HepG2 (cell line): ENCODE results near the gene EXO1. TPM values are rescaled to one million over a fixed set of nuclear protein-coding genes. Genes with fewer than 3 reads are reported as not detected.

ENCODE experiments used
- ATAC-seq: fragments of 200-7000 bp; cut with Tn5 transposase; 3 replicates; pipeline ENCODE4 v1.9.1; 2020; ENCODE audit warnings: mild to moderate bottlenecking, moderate library complexity
- Bru-seq: library from RNA; stranded (reverse); fragments of 400-500 nt; gene quantifications from one replicate; lab custom pipeline; 2021; lab: Mats Ljungman, UMichigan
- BruChase-seq, 2 experiments: library from RNA; stranded (reverse); fragments of 400-500 nt; gene quantifications; one replicate each; lab custom pipeline; 2021; lab: Mats Ljungman, UMichigan
- BruUV-seq: library from RNA; stranded (reverse); fragments of 400-500 nt; replicated peaks from 2 replicates; lab custom pipeline; 2021; lab: Mats Ljungman, UMichigan
- CTCF ChIA-PET: fragments of 300-600 bp; formaldehyde crosslinking; extraction: SDS; loops from one replicate; lab custom pipeline; 2021; ENCODE audit warnings: low total read pairs, inconsistent platforms, low intra/inter-chr PET ratio; lab: Yijun Ruan, JAX
- POLR2A ChIA-PET: fragments of 350-600 bp; sonication (Branson Sonifier 250); formaldehyde crosslinking; loops from one replicate; lab custom pipeline; 2020; ENCODE audit warnings: antibody characterized with exemption, inconsistent platforms; lab: Yijun Ruan, JAX
- DNase-seq: peaks from one replicate; pipeline ENCODE4 v3.0.0-alpha.2; 2015; ENCODE audit warnings: low spot score
- FAIRE-seq: peaks from 3 replicates; lab custom pipeline; 2011; peaks lifted over from hg19 to GRCh38; lab: Jason Lieb, UNC
- H2AFZ ChIP-seq: one replicate; pipeline ENCODE4 v1.6.1; 2011; ENCODE audit warnings: low read length, inconsistent platforms
- H3K27ac ChIP-seq: fragments of 300-600 bp; 3 replicates; pipeline ENCODE4 v1.8.0; 2011; ENCODE audit warnings: mixed run types, mild to moderate bottlenecking, mixed read lengths, low read length, inconsistent platforms; ENCODE audit not compliant: insufficient read depth; ENCODE audit errors: extremely low read length
- H3K27me3 ChIP-seq, 2 experiments: fragments of 200-600 bp in 1 of 2; 2 replicates in 1 of 2; 3 replicates in 1 of 2; pipeline versions ENCODE4 v1.6.0 to v1.8.0; 2011; ENCODE audit warnings: low read length in 2 of 2, mild to moderate bottlenecking in 2 of 2, moderate library complexity in 2 of 2, inconsistent platforms in 1 of 2; ENCODE audit not compliant: insufficient read depth in 2 of 2, control insufficient read depth in 1 of 2
- H3K36me3 ChIP-seq, 2 experiments: fragments of 200-600 bp in 1 of 2; replicated peaks in 1 of 2; 2 replicates in 1 of 2; 3 replicates in 1 of 2; pipeline versions ENCODE4 v1.5.1 to v1.8.0; 2011; ENCODE audit warnings: low read length in 2 of 2, inconsistent platforms in 1 of 2; ENCODE audit not compliant: insufficient read depth in 2 of 2, control insufficient read depth in 1 of 2
- H3K4me1 ChIP-seq: 2 replicates; pipeline ENCODE4 v1.5.1; 2012; ENCODE audit warnings: low read length, inconsistent platforms; ENCODE audit not compliant: insufficient read depth
- H3K4me2 ChIP-seq: 2 replicates; pipeline ENCODE4 v1.6.0; 2011; ENCODE audit warnings: low read depth, low read length, inconsistent platforms
- H3K4me3 ChIP-seq, 3 experiments: fragments of 200-600 bp in 1 of 3; sonication (generic), shearing (Covaris generic) in 1 of 3; replicated peaks in 1 of 3; 2 replicates each; pipeline ENCODE4 v1.5.1; 2011 to 2016; ENCODE audit warnings: low read length in 3 of 3, inconsistent platforms in 2 of 3, low read depth in 2 of 3, mild to moderate bottlenecking in 2 of 3, control low read depth in 1 of 3, mixed read lengths in 1 of 3; ENCODE audit not compliant: insufficient read depth in 1 of 3
- H3K79me2 ChIP-seq: one replicate; pipeline ENCODE4 v1.6.1; 2011; ENCODE audit warnings: low read length, inconsistent platforms; ENCODE audit not compliant: insufficient read depth
- H3K9ac ChIP-seq: 2 replicates; pipeline ENCODE4 v1.6.0; 2011; ENCODE audit warnings: mild to moderate bottlenecking, low read depth, low read length, inconsistent platforms; ENCODE audit not compliant: insufficient read depth
- H3K9me3 ChIP-seq: 2 replicates; pipeline ENCODE4 v1.5.1; 2012; ENCODE audit warnings: mild to moderate bottlenecking, low read length
- H4K20me1 ChIP-seq: 2 replicates; pipeline ENCODE4 v1.6.0; 2011; ENCODE audit warnings: inconsistent platforms, mild to moderate bottlenecking, low read length, moderate library complexity; ENCODE audit not compliant: insufficient read depth
- ARNTL ChIP-seq: sonication (generic); formaldehyde crosslinking; IDR thresholded peaks from 2 replicates; pipeline ENCODE4 v1.4.0; 2020; ENCODE audit warnings: mild to moderate bottlenecking, missing genetic modification reagents
- DNMT3B ChIP-seq: conservative IDR thresholded peaks from 2 replicates; pipeline ENCODE4 v1.6.1; 2016; ENCODE audit warnings: missing biosample characterization, control low read depth
- HDAC1 ChIP-seq: sonication (generic); formaldehyde crosslinking; IDR thresholded peaks from 2 replicates; pipeline ENCODE4 v1.5.1; 2020; ENCODE audit warnings: mild to moderate bottlenecking, missing genetic modification reagents
- MTA1 ChIP-seq: sonication (generic); formaldehyde crosslinking; IDR thresholded peaks from 2 replicates; pipeline ENCODE4 v1.4.0; 2020; ENCODE audit warnings: missing genetic modification reagents, mild to moderate bottlenecking, borderline replicate concordance
- NCOA2 ChIP-seq: sonication (generic); formaldehyde crosslinking; IDR thresholded peaks from 2 replicates; pipeline ENCODE4 v1.8.0; 2022; ENCODE audit warnings: inconsistent platforms
- SMARCC2 ChIP-seq: fragments of 450-650 bp; IDR thresholded peaks from 2 replicates; pipeline ENCODE4 v1.6.1; 2017; ENCODE audit warnings: antibody characterized with exemption, mild to moderate bottlenecking
- SMYD3 ChIP-seq: sonication (generic); formaldehyde crosslinking; IDR thresholded peaks from 2 replicates; pipeline ENCODE4 v1.8.1; 2023; ENCODE audit warnings: mild to moderate bottlenecking, missing genetic modification reagents
- SP140L ChIP-seq: sonication (generic); formaldehyde crosslinking; IDR thresholded peaks from 2 replicates; pipeline ENCODE4 v1.4.0; 2020; ENCODE audit warnings: missing genetic modification reagents, borderline replicate concordance
- SRY ChIP-seq: sonication (generic); formaldehyde crosslinking; IDR thresholded peaks from 2 replicates; pipeline ENCODE4 v1.8.0; 2022; ENCODE audit warnings: mild to moderate bottlenecking, missing genetic modification reagents
- TCF7 ChIP-seq: sonication (generic); IDR thresholded peaks from 2 replicates; pipeline ENCODE4 v1.6.1; 2016; ENCODE audit warnings: antibody characterized with exemption, low read depth
- THAP11 ChIP-seq: IDR thresholded peaks from 2 replicates; pipeline ENCODE4 v1.6.1; 2016; ENCODE audit warnings: missing biosample characterization, missing genetic modification reagents
- THYN1 ChIP-seq: sonication (generic); formaldehyde crosslinking; IDR thresholded peaks from 2 replicates; pipeline ENCODE4 v1.8.1; 2023; ENCODE audit warnings: low read depth, mild to moderate bottlenecking, moderate library complexity, missing genetic modification reagents, borderline replicate concordance
- TSC22D2 ChIP-seq: sonication (generic); formaldehyde crosslinking; IDR thresholded peaks from 2 replicates; pipeline ENCODE4 v1.5.1; 2020; ENCODE audit warnings: missing genetic modification reagents, mild to moderate bottlenecking, borderline replicate concordance
- U2AF1 ChIP-seq: fragments of 200-400 bp; formaldehyde crosslinking; optimal IDR thresholded peaks from 2 replicates; pipeline ENCODE3; 2017; ENCODE audit warnings: mild to moderate bottlenecking, low read depth, low read length
- ZFP90 ChIP-seq: sonication (generic); formaldehyde crosslinking; IDR thresholded peaks from 2 replicates; pipeline ENCODE4 v1.8.0; 2022; ENCODE audit warnings: missing genetic modification reagents, mild to moderate bottlenecking, inconsistent platforms, borderline replicate concordance
- ZNF138 ChIP-seq: sonication (generic); formaldehyde crosslinking; IDR thresholded peaks from 2 replicates; pipeline ENCODE4 v1.5.0; 2020; ENCODE audit warnings: mild to moderate bottlenecking, low read depth, missing genetic modification reagents
- ZNF430 ChIP-seq: sonication (generic); formaldehyde crosslinking; IDR thresholded peaks from 2 replicates; pipeline ENCODE4 v1.9.0; 2021; ENCODE audit warnings: mild to moderate bottlenecking, missing genetic modification reagents
- ZNF550 ChIP-seq: sonication (generic); formaldehyde crosslinking; IDR thresholded peaks from 2 replicates; pipeline ENCODE4 v1.4.0; 2020; ENCODE audit warnings: mild to moderate bottlenecking, missing genetic modification reagents, borderline replicate concordance
- ZNF616 ChIP-seq: sonication (generic); formaldehyde crosslinking; IDR thresholded peaks from 2 replicates; pipeline ENCODE4 v1.5.0; 2020; ENCODE audit warnings: low read depth, mild to moderate bottlenecking, missing genetic modification reagents
- ZNF772 ChIP-seq: sonication (generic); formaldehyde crosslinking; IDR thresholded peaks from 2 replicates; pipeline ENCODE4 v1.5.0; 2020; ENCODE audit warnings: mild to moderate bottlenecking, missing genetic modification reagents
- ZNF792 ChIP-seq: IDR thresholded peaks from 2 replicates; pipeline ENCODE4 v1.6.1; 2016
- WGBS: methylation state at CpG from one replicate; pipeline ENCODE4 v1.1.6; 2017; ENCODE audit warnings: low lambda C conversion rate; 5-methylcytosine and 5-hydroxymethylcytosine counted together
- in situ Hi-C: cut with HindIII; loops from 2 replicates; pipeline ENCODE4 v1.10.0; 2017; ENCODE audit warnings: low pct_unique_long_range_greater_than_20kb; ENCODE audit not compliant: extremely low pct_ligation_motif_present
- intact Hi-C: fragments of 100-400 bp; cut with micrococcal nuclease; formaldehyde crosslinking; loops from one replicate; pipeline ENCODE4 v1.10.0; 2022; ENCODE audit not compliant: unreplicated experiment
- long read RNA-seq, 2 experiments: library from RNA in 1 of 2; library from polyadenylated mRNA in 1 of 2; stranded (forward) in 1 of 2; unstranded in 1 of 2; transcript quantifications; one replicate each; pipeline ENCODE4 v2.0.0, GENCODE V29; 2019 to 2022
- polyA minus RNA-seq, 3 experiments: library from RNA; depleted of rRNA, polyadenylated mRNA; stranded (reverse); fragments of >200 nt; gene quantifications; 2 replicates each; pipeline ENCODE4 v1.2.3, GENCODE V29; 2011; ENCODE audit warnings: low replicate concordance in 1 of 3
- polyA plus RNA-seq, 8 experiments: library from polyadenylated mRNA; depleted of rRNA in 3 of 8; stranded (reverse) in 7 of 8; unstranded in 1 of 8; fragments of >200 nt; fragmentation: Illumina TruSeq in 4 of 8; extraction: Trizol in 4 of 8; gene quantifications; 2 replicates each; pipeline versions ENCODE4 v1.2.1 to v1.2.3, GENCODE V29; 2011 to 2016; ENCODE audit warnings: low read depth in 4 of 8, missing spikeins in 1 of 8, mixed read lengths in 1 of 8; ENCODE audit not compliant: insufficient read depth in 1 of 8
- total RNA-seq, 5 experiments: library from RNA; depleted of rRNA; stranded (reverse); fragments of >200 nt; fragmentation: Illumina TruSeq; extraction: Trizol; gene quantifications; 2 replicates each; pipeline ENCODE4 v1.2.3, GENCODE V29; 2016; ENCODE audit warnings: low read depth in 1 of 5

The EXO1 gene
- total RNA-seq (2016; rRNA removed; fragmentation: Illumina TruSeq; extraction: Trizol) (26.1 and 35.6 TPM in 2 replicates), polyA plus RNA-seq (2011; rRNA removed) (1.6 and 3.2 TPM in 2 replicates), polyA minus RNA-seq (2011; rRNA and poly(A)+ RNA removed; ENCODE audit: low replicate concordance) (3.8 and 32.8 TPM in 2 replicates), Bru-seq, nascent RNA (percentile 54 among the genes with signal in this experiment), BruChase-seq, experiment 1, labeled RNA remaining after a 6-hour chase (percentile 49 among the genes with signal in this experiment), BruChase-seq, experiment 2, labeled RNA remaining after a 2-hour chase (percentile 53 among the genes with signal in this experiment)
- 5.3 and 6.4 TPM in 2 replicates for total RNA-seq (2016; cell fraction: cytosol; rRNA removed; fragmentation: Illumina TruSeq; extraction: Trizol; ENCODE audit: low read depth)
- 24.4 and 33.9 TPM in 2 replicates for total RNA-seq (2016; cell fraction: insoluble cytoplasmic fraction; rRNA removed; fragmentation: Illumina TruSeq; extraction: Trizol)
- total RNA-seq (2016; cell fraction: membrane; rRNA removed; fragmentation: Illumina TruSeq; extraction: Trizol): 13.0 and 14.4 TPM in 2 replicates
- total RNA-seq (2016; cell fraction: nucleus; rRNA removed; fragmentation: Illumina TruSeq; extraction: Trizol): 17.1 and 17.8 TPM in 2 replicates
- polyA plus RNA-seq (2011; cell fraction: cytosol; rRNA removed): 1.7 and 2.3 TPM in 2 replicates
- 1.8 and 2.1 TPM in 2 replicates for polyA plus RNA-seq (2011; cell fraction: nucleus; rRNA removed)
- 1.0 and 5.1 TPM in 2 replicates for polyA plus RNA-seq (2012)
- polyA plus RNA-seq (2016; cell fraction: cytosol; fragmentation: Illumina TruSeq; extraction: Trizol; ENCODE audit: low read depth): 1.3 and 1.4 TPM in 2 replicates
- 22.5 and 24.0 TPM in 2 replicates for polyA plus RNA-seq (2016; cell fraction: insoluble cytoplasmic fraction; fragmentation: Illumina TruSeq; extraction: Trizol; ENCODE audit: low read depth)
- 4.7 and 4.8 TPM in 2 replicates for polyA plus RNA-seq (2016; cell fraction: membrane; fragmentation: Illumina TruSeq; extraction: Trizol; ENCODE audit: low read depth)
- 13.3 and 14.2 TPM in 2 replicates for polyA plus RNA-seq (2016; cell fraction: nucleus; fragmentation: Illumina TruSeq; extraction: Trizol; ENCODE audit: insufficient read depth, low read depth)
- polyA minus RNA-seq (2011; cell fraction: cytosol; rRNA and poly(A)+ RNA removed): 4.7 and 7.4 TPM in 2 replicates
- polyA minus RNA-seq (2011; cell fraction: nucleus; rRNA and poly(A)+ RNA removed): 11.1 and 12.6 TPM in 2 replicates
- long read RNA-seq, experiment 1, partial matches to known transcripts: 2 of 12 reads
- long read RNA-seq, experiment 1, other reads (novel, unspliced or antisense): 10 of 12 reads
- long read RNA-seq, experiment 2, partial matches to known transcripts: 1 of 9 reads
- long read RNA-seq, experiment 2, other reads (novel, unspliced or antisense): 8 of 9 reads

DNA sequence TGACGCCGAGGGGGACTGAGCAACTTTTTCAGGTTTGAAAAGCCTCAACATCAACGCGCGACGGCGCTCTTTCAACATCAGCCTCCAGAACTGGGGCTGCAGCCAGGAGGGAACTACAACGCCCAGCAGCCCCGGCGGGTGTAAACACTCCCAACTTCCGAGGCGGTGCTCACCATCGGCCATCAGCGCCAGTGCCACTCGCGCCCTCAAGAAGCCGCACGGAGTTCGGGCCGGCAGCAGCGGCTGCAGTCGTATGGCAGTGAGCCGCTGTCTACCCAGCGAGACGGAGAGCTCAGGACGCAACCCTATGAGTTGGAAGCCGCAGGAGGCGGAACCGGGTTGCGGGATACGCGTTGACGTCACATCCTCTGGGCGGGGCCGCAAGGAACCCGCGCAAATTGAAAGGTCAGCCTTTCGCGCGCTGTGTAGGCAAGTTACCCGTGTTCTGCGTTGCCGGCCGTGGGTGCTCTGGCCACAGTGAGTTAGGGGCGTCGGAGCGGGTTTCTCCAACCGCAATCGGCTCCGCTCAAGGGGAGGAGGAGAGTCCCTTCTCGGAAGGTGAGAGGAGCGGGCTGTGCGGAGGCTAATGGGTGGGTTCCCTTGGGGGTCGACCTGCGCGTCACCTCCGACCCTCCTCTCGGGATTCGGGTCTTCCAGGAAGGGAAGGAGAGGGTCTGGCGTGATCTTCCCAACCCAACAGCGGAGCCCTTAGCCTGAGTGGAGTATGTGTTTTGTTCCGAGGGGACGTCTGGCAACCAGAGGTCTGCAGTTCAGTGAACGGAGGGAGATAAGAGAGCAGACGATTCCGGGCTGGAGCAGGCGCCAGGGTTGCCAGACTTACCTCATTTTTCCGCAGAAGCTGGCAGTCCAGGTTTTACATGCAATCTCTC lies at the start of gene EXO1:
Gene EXO1, plus strand, starts transcription at position 409 of the 890 bp plus-strand sequence. CDS start 2,222 bp downstream, outside the sequence.
- peaks cover 29% of the 10 kb centered on the region for H3K4me1 ChIP-seq
- H3K79me2 ChIP-seq: peaks cover 2% of the 10 kb centered on the region
- peak within 1 kb of the TSS; percentile 79 for H3K9ac ChIP-seq
- WGBS: under 1% methylated on average over 33 of the region's 68 CpGs
- ATAC-seq (peak; percentile 97), FAIRE-seq (peak; percentile 83), DNase-seq (peak; percentile 85)
- peaks cover 0 to 4% of the 10 kb centered on the region in 2 experiments; a peak in 1 of 5 replicates for H3K36me3 ChIP-seq
- H2AFZ ChIP-seq: peak within 1 kb of the TSS; percentile 81
- no peaks in the 10 kb centered on the region for H3K9me3 ChIP-seq
- no peaks in the 10 kb centered on the region for H4K20me1 ChIP-seq
- peak within 1 kb of the TSS; percentile 82 for H3K4me2 ChIP-seq
- H3K27ac ChIP-seq: peak within 1 kb of the TSS; percentile 86
- BruUV-seq: TSS peak; percentile 78
- CTCF ChIA-PET: no interaction called here
- no peaks in the 10 kb centered on the region; a peak in 1 of 5 replicates for H3K27me3 ChIP-seq
- H3K4me3 ChIP-seq: peak within 1 kb of the TSS; percentile 90 to 99 (median 97)
- in situ Hi-C loops: no loop called here
- POLR2A ChIA-PET: interaction anchor here (1.8 kb wide), 1 partner anchor 207 kb away, joined by 10 read pairs; the partner anchor contains the start of genes CHML and OPN3
- intact Hi-C loops: no loop called here
- no peak for TF ChIP-seq ZNF138
- TF ChIP-seq SMYD3: peak; percentile 81; the same call in 1 of the 2 replicates
- TF ChIP-seq THAP11: peak; percentile 98
- peak; percentile 45; the same call in 1 of the 2 replicates for TF ChIP-seq MTA1
- TF ChIP-seq SRY (CRISPR knock-in tag): peak; percentile 85
- no peak for TF ChIP-seq ZNF616 (CRISPR knock-in tag)
- no peak for TF ChIP-seq DNMT3B (CRISPR knock-in tag)
- TF ChIP-seq ZNF792 (CRISPR knock-in tag): no peak
- no peak for TF ChIP-seq ZNF772 (CRISPR knock-in tag)
- no peak for TF ChIP-seq ZNF550 (CRISPR knock-in tag)
- TF ChIP-seq TSC22D2 (CRISPR knock-in tag): no peak
- TF ChIP-seq THYN1 (CRISPR knock-in tag): no peak
- TF ChIP-seq U2AF1: no peak
- no peak for TF ChIP-seq SP140L (CRISPR knock-in tag)
- no peak for TF ChIP-seq TCF7
- TF ChIP-seq ARNTL: no peak
- no peak for TF ChIP-seq SMARCC2
- TF ChIP-seq ZFP90 (CRISPR knock-in tag): peak; percentile 17; the same call in 1 of the 2 replicates
- peak; percentile 36; the same call in 1 of the 2 replicates for TF ChIP-seq NCOA2 (CRISPR knock-in tag)
- TF ChIP-seq ZNF430 (CRISPR knock-in tag): 0 out of 2 replicates have a peak, but pooled peaks have one; percentile 22
- peak; percentile 99 for TF ChIP-seq HDAC1 (CRISPR knock-in tag)
